Measurements from ENCODE around the gene IGF2BP2. TPM values are rescaled to one million over a fixed set of nuclear protein-coding genes. Genes with fewer than 3 reads are reported as not detected.

Gene IGF2BP2
- total RNA-seq, 1 donor = 8.4 TPM

DNA sequence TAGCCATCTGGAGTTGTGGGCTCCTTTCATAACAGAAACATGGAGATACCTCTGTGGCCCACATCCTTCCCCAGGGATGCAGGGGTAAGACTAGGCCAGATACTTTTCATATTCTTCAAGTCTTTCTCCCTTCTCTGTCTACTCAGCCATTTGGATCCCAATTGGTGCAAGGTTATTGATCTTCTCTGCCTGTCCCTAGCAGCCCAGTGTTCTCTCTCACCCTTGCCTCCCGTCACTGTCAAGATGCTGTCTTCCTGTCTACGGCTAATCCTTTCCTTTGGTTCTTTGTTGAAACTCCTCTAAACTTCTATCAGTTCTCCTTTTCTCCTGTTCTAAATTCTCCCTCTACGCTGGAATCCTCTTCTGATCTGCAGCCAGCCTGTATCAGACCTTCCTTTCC lies 187.5 kb downstream of the IGF2BP2 start:
- no peaks in the 10 kb centered on the region for H3K4me1 ChIP-seq (ENCODE audit: insufficient read depth, low read length)
- no peaks in the 10 kb centered on the region for H3K9me3 ChIP-seq (ENCODE audit: low read depth, low read length)
- H3K4me3 ChIP-seq (ENCODE audit: low read length) = no peak overlapping the region
- H3K27me3 ChIP-seq (ENCODE audit: insufficient read depth, low read length) = no peaks in the 10 kb centered on the region

DNA sequence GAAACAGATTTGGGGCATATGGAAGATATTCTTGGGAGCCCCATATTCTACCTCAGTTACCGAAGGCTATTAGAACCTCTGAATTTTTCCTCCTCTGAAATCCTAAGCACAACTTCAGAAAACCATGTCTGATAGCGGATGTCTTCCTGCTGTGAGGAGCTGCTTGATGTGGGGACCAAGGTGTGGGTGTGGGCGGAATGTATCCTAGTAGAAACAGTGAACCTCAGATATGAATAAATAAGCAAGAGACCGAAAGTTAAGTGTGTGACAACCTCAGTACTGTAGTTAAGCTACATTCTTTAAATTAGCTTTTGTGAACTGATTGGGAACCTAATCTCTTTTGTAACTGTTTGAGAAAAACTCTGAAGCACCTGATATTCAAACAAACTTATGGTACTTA lies 191.8 kb downstream of the IGF2BP2 start:
- Histone ChIP-seq H3K4me3 (ENCODE audit: low read length) (no peak overlapping the region), H3K4me1 (ENCODE audit: insufficient read depth, low read length) (peaks cover 8% of the 10 kb centered on the region), H3K9me3 (ENCODE audit: low read depth, low read length) (no peaks in the 10 kb centered on the region), H3K27me3 (ENCODE audit: insufficient read depth, low read length) (no peaks in the 10 kb centered on the region)

DNA sequence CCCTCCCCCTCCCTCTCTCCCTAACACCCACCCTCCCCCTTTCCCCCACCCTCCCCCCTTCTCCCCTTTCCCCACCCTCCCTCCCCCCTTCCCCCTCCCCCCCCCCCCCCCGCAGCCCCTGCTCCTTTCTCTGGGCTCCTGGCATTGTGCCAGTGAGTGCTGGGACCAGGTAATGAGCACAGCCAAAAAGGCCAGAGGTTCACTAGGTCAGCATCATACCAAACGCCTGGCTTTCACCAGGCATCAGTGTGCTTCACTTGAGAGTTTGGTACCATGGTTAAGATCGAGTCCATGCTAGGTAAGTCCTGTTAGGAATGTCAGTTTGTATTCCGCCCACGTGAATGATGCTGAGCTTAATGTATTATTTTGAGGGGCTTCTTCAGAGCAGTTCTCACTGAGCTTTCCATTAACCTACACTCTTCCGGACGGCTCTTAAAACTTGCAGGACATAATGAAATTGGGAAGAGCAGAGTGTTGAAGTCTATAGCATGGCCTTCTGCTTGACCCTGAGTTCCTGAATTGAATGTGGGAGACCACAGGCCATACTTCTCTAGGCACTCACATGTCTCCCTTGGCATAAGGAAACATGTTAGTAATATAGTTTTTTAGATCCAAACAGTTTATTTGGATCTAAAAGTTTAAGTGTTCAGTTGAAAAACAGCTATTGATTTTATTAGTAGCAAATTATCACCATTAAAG lies 193.2 kb downstream of the IGF2BP2 start:
- peaks cover 8% of the 10 kb centered on the region for H3K4me1 ChIP-seq (ENCODE audit: insufficient read depth, low read length)
- H3K27me3 ChIP-seq (ENCODE audit: insufficient read depth, low read length) = no peaks in the 10 kb centered on the region
- H3K4me3 ChIP-seq (ENCODE audit: low read length) = no peak overlapping the region
- H3K9me3 ChIP-seq (ENCODE audit: low read depth, low read length) = no peaks in the 10 kb centered on the region

DNA sequence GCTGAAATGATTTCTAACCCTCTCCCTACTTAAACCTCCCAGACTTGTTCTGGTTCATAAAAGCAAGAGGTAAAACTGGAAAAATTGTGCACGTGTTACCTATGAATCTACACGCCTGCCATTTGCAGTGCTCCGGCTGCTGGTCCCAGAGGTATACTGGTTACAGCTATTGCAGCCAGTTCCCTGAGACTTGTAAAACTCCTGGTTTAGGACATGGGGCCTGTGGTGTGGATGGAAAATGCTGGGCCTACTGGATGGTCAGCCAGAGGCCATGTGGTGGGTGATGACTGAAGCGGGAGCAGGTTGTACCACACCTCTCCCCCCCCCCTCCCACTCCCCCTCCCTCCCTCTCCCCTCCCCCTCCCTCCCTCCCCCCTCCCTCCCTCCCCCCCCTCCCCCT lies 193.7 kb downstream of the IGF2BP2 start:
- Histone ChIP-seq H3K27me3 (ENCODE audit: insufficient read depth, low read length) (no peaks in the 10 kb centered on the region), H3K9me3 (ENCODE audit: low read depth, low read length) (no peaks in the 10 kb centered on the region), H3K4me3 (ENCODE audit: low read length) (no peak overlapping the region), H3K4me1 (ENCODE audit: insufficient read depth, low read length) (peaks cover 8% of the 10 kb centered on the region)

DNA sequence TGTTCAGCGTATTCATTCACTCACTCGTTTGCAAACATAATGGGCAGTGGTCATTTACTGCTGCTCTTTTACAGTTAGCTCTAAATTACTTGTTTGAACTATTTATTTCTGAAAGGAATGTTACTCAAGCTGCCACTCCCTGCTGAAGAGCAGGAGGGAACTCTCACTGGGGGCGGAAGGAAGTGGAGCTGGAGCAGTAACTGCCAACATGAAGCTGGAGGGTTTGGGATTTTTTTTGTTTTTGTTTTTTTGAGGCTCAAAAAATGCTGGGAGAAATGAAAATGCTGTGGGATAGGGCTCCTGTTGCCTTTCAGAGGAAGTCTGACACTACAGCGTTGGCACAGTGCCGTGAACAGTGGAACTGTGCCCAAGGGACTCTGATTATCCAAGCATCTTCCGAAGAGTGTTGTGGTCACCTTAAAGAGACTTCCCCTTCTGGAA lies 194.6 kb downstream of the IGF2BP2 start:
- Histone ChIP-seq H3K4me3 (ENCODE audit: low read length) (no peak overlapping the region), H3K27me3 (ENCODE audit: insufficient read depth, low read length) (no peaks in the 10 kb centered on the region), H3K9me3 (ENCODE audit: low read depth, low read length) (no peaks in the 10 kb centered on the region), H3K4me1 (ENCODE audit: insufficient read depth, low read length) (peaks cover 8% of the 10 kb centered on the region)

DNA sequence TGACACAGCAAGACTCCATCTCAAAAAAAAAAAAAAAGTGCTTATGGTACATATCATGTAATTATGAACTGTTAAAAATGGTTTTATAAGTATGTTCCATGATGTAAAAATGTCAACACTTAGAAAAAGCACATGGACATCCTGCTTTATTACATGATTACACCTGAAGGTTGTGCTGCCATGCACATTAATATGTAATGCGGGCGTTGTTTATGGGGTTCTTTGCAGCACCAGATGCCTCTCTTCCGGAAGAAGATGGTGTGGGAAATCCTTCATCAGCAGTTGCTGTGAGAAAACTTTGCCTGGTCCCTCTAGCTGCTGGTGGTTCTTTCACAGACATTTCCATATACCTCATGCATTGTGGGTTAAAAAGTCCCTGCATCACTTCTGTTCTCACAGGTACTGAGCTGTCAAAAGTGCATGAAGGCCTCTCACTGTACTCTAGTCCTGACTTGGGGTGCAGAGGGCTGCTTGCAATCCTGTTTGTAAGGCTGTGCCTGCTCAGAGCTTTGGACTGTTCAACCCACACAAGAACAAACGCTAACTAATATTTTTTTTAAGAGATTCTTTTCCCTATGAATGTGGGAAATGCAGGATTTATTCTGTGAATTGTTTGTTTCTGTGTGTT lies 195.2 kb downstream of the IGF2BP2 start:
- Histone ChIP-seq H3K9me3 (ENCODE audit: low read depth, low read length) (no peaks in the 10 kb centered on the region), H3K4me3 (ENCODE audit: low read length) (no peak overlapping the region), H3K27me3 (ENCODE audit: insufficient read depth, low read length) (no peaks in the 10 kb centered on the region), H3K4me1 (ENCODE audit: insufficient read depth, low read length) (peaks cover 8% of the 10 kb centered on the region)

DNA sequence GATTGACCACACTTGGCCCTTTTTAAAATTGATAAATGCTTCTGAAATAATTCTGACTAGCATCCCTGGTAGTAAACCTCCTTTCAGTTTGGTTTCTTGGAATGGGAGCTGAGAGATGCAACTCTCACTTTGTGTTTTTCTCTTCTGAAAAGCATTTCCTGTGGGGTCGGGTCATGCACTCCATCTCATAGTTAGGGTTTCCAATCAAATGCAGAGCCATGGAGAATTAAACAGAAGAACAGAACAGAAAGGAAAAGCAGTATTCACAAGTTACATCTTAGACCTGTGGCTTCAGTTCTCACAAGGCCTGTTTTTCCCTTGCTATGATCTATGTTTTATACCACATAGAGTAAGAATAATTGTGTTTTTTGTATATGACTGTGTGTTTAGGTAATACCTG lies 199.1 kb downstream of the IGF2BP2 start:
- Histone ChIP-seq H3K9me3 (ENCODE audit: low read depth, low read length) (no peaks in the 10 kb centered on the region), H3K4me3 (ENCODE audit: low read length) (no peak overlapping the region), H3K27me3 (ENCODE audit: insufficient read depth, low read length) (no peaks in the 10 kb centered on the region), H3K4me1 (ENCODE audit: insufficient read depth, low read length) (peaks cover 8% of the 10 kb centered on the region)

DNA sequence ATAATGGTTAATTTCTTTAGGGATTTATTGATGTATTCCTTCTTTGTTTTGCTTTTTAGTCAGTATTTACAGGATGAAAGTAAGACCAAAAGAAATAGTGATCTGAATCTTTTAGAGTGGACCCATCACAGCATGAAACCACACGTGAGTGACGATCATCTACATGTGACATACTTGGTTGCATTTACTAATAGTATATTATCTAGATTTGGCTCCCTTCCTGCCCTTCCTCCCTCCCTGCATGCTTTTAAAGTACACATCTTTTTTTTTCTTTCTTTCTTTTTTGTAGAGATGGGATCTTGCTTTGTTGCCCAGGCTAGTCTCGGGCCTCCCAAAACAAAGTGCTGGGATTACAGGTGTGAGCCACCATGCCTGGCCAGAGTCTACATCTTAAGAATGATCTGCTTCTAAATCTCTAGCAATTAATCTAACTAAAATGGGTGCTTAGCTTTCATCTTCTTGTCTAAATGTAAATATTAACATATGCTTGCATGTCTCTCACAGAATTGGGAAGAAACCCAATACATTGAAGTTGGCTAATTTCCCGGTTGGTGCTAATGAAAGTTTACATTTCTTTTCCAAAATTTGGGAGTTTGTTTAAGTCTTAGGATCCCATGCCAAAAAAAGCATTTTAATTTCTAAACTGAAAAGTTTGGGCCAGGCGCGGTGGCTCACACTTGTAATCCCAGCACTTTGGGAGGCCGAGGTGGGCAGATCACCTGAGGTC lies 200.7 kb downstream of the IGF2BP2 start:
- Histone ChIP-seq H3K4me3 (ENCODE audit: low read length) (no peak overlapping the region), H3K4me1 (ENCODE audit: insufficient read depth, low read length) (no peaks in the 10 kb centered on the region), H3K9me3 (ENCODE audit: low read depth, low read length) (no peaks in the 10 kb centered on the region), H3K27me3 (ENCODE audit: insufficient read depth, low read length) (no peaks in the 10 kb centered on the region)

DNA sequence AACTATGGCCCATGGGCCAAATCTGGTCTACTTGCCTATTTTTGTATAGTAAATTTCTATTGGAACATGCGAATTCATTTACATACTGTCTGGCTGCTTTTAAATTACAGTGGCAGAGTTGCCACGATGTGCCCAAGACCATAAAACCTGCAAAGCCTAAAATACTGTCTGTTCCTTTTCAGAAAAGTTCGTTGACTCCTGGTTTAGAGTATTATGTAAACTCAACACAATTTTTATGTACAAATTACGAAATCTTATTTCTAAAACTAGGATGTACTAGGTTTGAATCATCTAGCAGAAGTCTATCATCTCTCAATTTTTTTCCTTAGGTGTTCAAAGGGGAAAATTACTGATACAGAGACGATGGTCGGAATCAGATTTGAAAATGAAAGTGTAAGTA lies 211.8 kb downstream of the IGF2BP2 start:
- Histone ChIP-seq H3K27me3 (ENCODE audit: insufficient read depth, low read length) (no peaks in the 10 kb centered on the region), H3K4me3 (ENCODE audit: low read length) (no peak overlapping the region), H3K4me1 (ENCODE audit: insufficient read depth, low read length) (no peaks in the 10 kb centered on the region), H3K9me3 (ENCODE audit: low read depth, low read length) (no peaks in the 10 kb centered on the region)

DNA sequence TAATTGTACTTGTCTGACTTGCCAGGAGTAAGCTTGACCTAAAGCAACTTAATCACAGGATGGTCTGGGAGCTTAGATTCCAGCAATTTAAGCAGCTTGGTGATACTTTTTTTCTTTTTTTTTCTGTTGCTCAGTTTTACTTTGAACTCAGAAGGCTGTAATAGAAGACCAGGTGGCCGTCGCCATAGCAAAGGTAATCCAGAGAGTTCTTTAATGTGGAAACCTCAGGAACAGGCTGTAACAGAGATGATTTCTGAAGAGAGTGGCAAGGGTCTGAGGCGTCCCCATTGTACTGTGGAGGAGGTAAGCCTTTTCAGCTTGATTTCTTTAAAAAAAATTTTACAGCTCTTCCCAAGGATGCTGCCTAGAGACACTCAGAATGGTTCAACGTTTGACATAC lies 218.6 kb downstream of the IGF2BP2 start:
- no peaks in the 10 kb centered on the region for H3K27me3 ChIP-seq (ENCODE audit: insufficient read depth, low read length)
- H3K4me1 ChIP-seq (ENCODE audit: insufficient read depth, low read length) = no peaks in the 10 kb centered on the region
- H3K4me3 ChIP-seq (ENCODE audit: low read length) = no peak overlapping the region
- no peaks in the 10 kb centered on the region for H3K9me3 ChIP-seq (ENCODE audit: low read depth, low read length)

DNA sequence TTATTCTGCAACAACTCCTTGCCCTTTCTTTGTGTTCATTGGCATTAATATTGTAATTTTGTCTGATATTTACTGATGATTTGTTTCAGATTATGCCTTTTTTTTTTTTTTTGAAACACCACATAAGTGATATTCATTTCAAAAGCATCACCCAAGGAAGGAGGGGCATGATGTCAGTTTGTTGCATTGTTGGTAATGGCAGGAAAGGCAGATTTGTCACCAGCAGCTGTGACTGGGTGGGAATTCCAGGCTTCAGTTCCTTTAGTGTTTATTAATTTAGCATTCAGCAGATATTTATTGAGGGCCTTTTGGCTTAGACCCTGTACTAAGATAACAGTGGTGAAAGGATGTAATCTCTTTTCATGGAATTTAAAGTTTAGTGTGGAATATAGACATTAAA lies 219.3 kb downstream of the IGF2BP2 start:
- no peaks in the 10 kb centered on the region for H3K4me1 ChIP-seq (ENCODE audit: insufficient read depth, low read length)
- no peaks in the 10 kb centered on the region for H3K27me3 ChIP-seq (ENCODE audit: insufficient read depth, low read length)
- no peaks in the 10 kb centered on the region for H3K9me3 ChIP-seq (ENCODE audit: low read depth, low read length)
- H3K4me3 ChIP-seq (ENCODE audit: low read length) = no peak overlapping the region

DNA sequence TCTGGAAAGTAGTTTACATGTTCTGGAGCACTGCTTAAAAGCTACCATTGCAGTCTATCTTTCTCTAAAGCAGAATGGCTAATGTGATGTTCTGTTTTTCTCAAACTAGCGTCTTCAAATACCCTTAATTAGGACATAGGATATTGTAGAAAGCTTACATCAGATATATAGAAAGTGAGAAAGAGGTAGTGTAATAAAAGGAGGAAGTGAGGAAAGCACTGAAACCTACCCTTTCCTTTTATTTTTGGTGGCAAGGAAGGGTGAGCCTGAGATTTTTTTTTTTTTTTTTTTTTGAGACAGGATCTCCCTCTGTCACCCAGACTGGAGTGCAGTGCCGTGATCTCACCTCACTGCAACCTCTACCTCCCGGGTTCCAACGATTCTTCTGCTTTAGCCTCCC lies 229.3 kb downstream of the IGF2BP2 start:
- no peaks in the 10 kb centered on the region for H3K9me3 ChIP-seq (ENCODE audit: low read depth, low read length)

DNA sequence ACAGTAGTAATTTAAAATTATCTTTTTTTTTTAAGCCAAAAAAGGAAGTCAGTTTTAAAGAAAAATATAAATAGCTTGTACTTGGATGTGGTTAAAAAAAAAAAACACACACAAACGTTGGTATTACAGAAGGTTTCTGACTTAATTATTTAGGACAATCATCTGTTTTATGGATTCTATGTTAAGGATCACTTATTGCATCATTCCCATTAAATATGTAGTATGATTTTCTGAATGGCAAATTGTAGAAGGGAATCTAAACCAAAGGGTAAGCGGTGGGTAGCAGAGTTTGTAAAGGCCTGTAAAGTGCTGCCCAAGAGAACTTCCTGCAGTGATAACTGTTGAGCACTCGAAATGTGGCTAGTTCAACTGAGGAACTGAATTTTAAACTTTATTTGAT lies 230.8 kb downstream of the IGF2BP2 start:
- H3K27me3 ChIP-seq (ENCODE audit: insufficient read depth, low read length) = no peaks in the 10 kb centered on the region
- H3K4me1 ChIP-seq (ENCODE audit: insufficient read depth, low read length) = peaks cover 32% of the 10 kb centered on the region
- H3K9me3 ChIP-seq (ENCODE audit: low read depth, low read length) = no peaks in the 10 kb centered on the region
- H3K4me3 ChIP-seq (ENCODE audit: low read length) = no peak overlapping the region

More for the DNA sequence above, 229.3 kb downstream of the IGF2BP2 start:
- Histone ChIP-seq H3K4me3 (ENCODE audit: low read length) (no peak overlapping the region), H3K4me1 (ENCODE audit: insufficient read depth, low read length) (peaks cover 32% of the 10 kb centered on the region), H3K27me3 (ENCODE audit: insufficient read depth, low read length) (no peaks in the 10 kb centered on the region)

All from mononuclear cell (primary cell).